PFSK-1 (cell line): ENCODE measurements around the gene PLXND1.

ENCODE experiments used
- POLR2AphosphoS5 ChIP-seq: IDR thresholded peaks from 2 replicates; pipeline ENCODE4 v1.6.1; 2012; ENCODE audit warnings: low read depth, mild to moderate bottlenecking, control low read depth, low read length, moderate library complexity
- SIN3A ChIP-seq: IDR thresholded peaks from 2 replicates; pipeline ENCODE4 v1.6.1; 2012; ENCODE audit warnings: mild to moderate bottlenecking, low read length, moderate library complexity, borderline replicate concordance; ENCODE audit not compliant: insufficient read depth
- TAF1 ChIP-seq: IDR thresholded peaks from 2 replicates; pipeline ENCODE4 v1.6.1; 2012; ENCODE audit warnings: low read length, control low read depth, borderline replicate concordance; ENCODE audit not compliant: insufficient read depth
- TF ChIP-seq, protein P1 (sequence below), 2 experiments: IDR thresholded peaks; 2 replicates each; pipeline versions ENCODE4 v1.6.1 to v1.8.0; 2011 to 2012; ENCODE audit warnings: low read depth in 2 of 2, low read length in 2 of 2, control low read depth in 1 of 2, inconsistent platforms in 1 of 2, mild to moderate bottlenecking in 1 of 2, moderate library complexity in 1 of 2; ENCODE audit not compliant: insufficient read depth in 1 of 2

DNA sequence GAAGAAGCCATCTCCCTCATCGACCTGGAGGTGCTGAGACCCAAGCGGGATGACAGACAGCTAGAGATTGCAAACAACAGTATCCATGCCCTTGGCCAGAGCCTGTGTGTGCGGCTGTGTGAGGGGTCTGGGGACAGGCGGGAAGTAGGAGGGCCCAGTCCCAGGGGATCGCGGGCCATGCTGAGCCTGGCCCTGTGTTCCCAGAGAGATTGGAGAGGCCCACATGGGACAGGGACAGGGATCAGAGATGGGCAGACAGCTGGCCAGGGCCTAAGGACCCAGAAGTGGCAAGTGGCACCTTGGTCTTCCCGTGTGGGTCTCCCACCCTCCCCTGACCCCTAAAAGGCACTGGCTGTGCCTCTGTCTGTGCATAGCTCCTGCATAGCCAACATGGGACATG, 89.0 kb downstream of the PLXND1 start:
- TF ChIP-seq, protein P1, sequence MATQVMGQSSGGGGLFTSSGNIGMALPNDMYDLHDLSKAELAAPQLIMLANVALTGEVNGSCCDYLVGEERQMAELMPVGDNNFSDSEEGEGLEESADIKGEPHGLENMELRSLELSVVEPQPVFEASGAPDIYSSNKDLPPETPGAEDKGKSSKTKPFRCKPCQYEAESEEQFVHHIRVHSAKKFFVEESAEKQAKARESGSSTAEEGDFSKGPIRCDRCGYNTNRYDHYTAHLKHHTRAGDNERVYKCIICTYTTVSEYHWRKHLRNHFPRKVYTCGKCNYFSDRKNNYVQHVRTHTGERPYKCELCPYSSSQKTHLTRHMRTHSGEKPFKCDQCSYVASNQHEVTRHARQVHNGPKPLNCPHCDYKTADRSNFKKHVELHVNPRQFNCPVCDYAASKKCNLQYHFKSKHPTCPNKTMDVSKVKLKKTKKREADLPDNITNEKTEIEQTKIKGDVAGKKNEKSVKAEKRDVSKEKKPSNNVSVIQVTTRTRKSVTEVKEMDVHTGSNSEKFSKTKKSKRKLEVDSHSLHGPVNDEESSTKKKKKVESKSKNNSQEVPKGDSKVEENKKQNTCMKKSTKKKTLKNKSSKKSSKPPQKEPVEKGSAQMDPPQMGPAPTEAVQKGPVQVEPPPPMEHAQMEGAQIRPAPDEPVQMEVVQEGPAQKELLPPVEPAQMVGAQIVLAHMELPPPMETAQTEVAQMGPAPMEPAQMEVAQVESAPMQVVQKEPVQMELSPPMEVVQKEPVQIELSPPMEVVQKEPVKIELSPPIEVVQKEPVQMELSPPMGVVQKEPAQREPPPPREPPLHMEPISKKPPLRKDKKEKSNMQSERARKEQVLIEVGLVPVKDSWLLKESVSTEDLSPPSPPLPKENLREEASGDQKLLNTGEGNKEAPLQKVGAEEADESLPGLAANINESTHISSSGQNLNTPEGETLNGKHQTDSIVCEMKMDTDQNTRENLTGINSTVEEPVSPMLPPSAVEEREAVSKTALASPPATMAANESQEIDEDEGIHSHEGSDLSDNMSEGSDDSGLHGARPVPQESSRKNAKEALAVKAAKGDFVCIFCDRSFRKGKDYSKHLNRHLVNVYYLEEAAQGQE (IDR thresholded peaks at IDR 0.05; ENCODE audit: insufficient read depth in 1 of 2, low read depth in 2 of 2, low read length in 2 of 2), result no peak
- no peak for TF ChIP-seq POLR2AphosphoS5
- no peak for TF ChIP-seq TAF1
- no peak for TF ChIP-seq SIN3A
